CD14-positive monocyte (primary cell): ENCODE measurements around the gene AHNAK2. TPM values are rescaled to one million over a fixed set of nuclear protein-coding genes. Genes with fewer than 3 reads are reported as not detected.

Experiments
- DNase-seq, 3 donors: peaks; one replicate each; pipeline ENCODE4 v3.0.0-alpha.2; 2011 to 2022
- H2AFZ ChIP-seq: 2 replicates; pipeline ENCODE4 v1.6.0; 2012; ENCODE audit warnings: mild to moderate bottlenecking, low read depth, low read length, inconsistent platforms; ENCODE audit not compliant: insufficient read depth, poor library complexity, severe bottlenecking
- H3K27ac ChIP-seq, 2 donors: 1 replicate in 1 of 2; 2 replicates in 1 of 2; pipeline ENCODE4 v1.5.1; 2012 to 2013; ENCODE audit warnings: low read length in 2 of 2, control low read depth in 1 of 2, inconsistent platforms in 1 of 2, low read depth in 1 of 2, mild to moderate bottlenecking in 1 of 2
- H3K27me3 ChIP-seq, 2 donors: one replicate each; pipeline versions ENCODE4 v1.6.0 to v1.6.1; 2011 to 2013; ENCODE audit warnings: low read length in 2 of 2; ENCODE audit not compliant: control insufficient read depth in 2 of 2, insufficient read depth in 2 of 2
- H3K36me3 ChIP-seq, 2 donors: replicated peaks in 1 of 2; 1 replicate in 1 of 2; 2 replicates in 1 of 2; pipeline versions ENCODE4 v1.5.1 to v1.6.1; 2012 to 2013; ENCODE audit warnings: low read length in 2 of 2, control low read depth in 1 of 2, inconsistent platforms in 1 of 2, mild to moderate bottlenecking in 1 of 2; ENCODE audit not compliant: insufficient read depth in 2 of 2, control insufficient read depth in 1 of 2
- H3K4me1 ChIP-seq, 2 donors: 1 replicate in 1 of 2; 2 replicates in 1 of 2; pipeline versions ENCODE4 v1.5.1 to v1.6.1; 2012 to 2013; ENCODE audit warnings: low read length in 2 of 2, control low read depth in 1 of 2, inconsistent platforms in 1 of 2, mild to moderate bottlenecking in 1 of 2, moderate library complexity in 1 of 2; ENCODE audit not compliant: insufficient read depth in 2 of 2, control insufficient read depth in 1 of 2
- H3K4me2 ChIP-seq: replicated peaks from 2 replicates; pipeline ENCODE3; 2012; ENCODE audit warnings: low read length, moderate library complexity, mild to moderate bottlenecking; ENCODE audit not compliant: poor library complexity, severe bottlenecking; ENCODE audit errors: extremely low read depth
- H3K4me3 ChIP-seq, 3 experiments: fragments of 200-600 bp in 1 of 3; sonication (generic) in 1 of 3; replicated peaks in 1 of 3; 1 replicate in 2 of 3; 2 replicates in 1 of 3; pipeline ENCODE4 v1.5.1; 2011 to 2013; ENCODE audit warnings: low read length in 3 of 3, mild to moderate bottlenecking in 3 of 3, control low read depth in 2 of 3, low read depth in 2 of 3, inconsistent platforms in 1 of 3, moderate library complexity in 1 of 3
- H3K79me2 ChIP-seq: 2 replicates; pipeline ENCODE4 v1.6.0; 2012; ENCODE audit warnings: mild to moderate bottlenecking, control low read depth, inconsistent platforms, low read length, moderate library complexity; ENCODE audit not compliant: insufficient read depth
- H3K9ac ChIP-seq: 2 replicates; pipeline ENCODE4 v1.6.0; 2017; ENCODE audit warnings: low read length, mild to moderate bottlenecking; ENCODE audit not compliant: insufficient read depth, poor library complexity, severe bottlenecking
- H3K9me3 ChIP-seq, 2 donors: replicated peaks in 1 of 2; 1 replicate in 1 of 2; 2 replicates in 1 of 2; pipeline versions ENCODE4 v1.5.1 to v1.6.1; 2012 to 2013; ENCODE audit warnings: low read length in 2 of 2, control low read depth in 1 of 2; ENCODE audit not compliant: control insufficient read depth in 1 of 2, insufficient read depth in 1 of 2
- H4K20me1 ChIP-seq: 2 replicates; pipeline ENCODE4 v1.6.0; 2012; ENCODE audit warnings: mild to moderate bottlenecking, low read length, control low read depth, moderate library complexity; ENCODE audit not compliant: insufficient read depth
- H3K27ac Mint-ChIP-seq, 7 donors: one replicate each; pipeline ENCODE4 v1.8.0; 2020; ENCODE audit warnings: mild to moderate bottlenecking in 7 of 7, mixed read lengths in 7 of 7, moderate library complexity in 6 of 7, inconsistent platforms in 2 of 7
- H3K27me3 Mint-ChIP-seq, 3 donors: one replicate each; pipeline ENCODE4 v1.8.0; 2021 to 2022; ENCODE audit warnings: low read depth in 3 of 3, mild to moderate bottlenecking in 3 of 3, mixed read lengths in 3 of 3, moderate library complexity in 3 of 3, inconsistent platforms in 1 of 3
- H3K36me3 Mint-ChIP-seq, 2 donors: one replicate each; pipeline ENCODE4 v1.8.0; 2020; ENCODE audit warnings: mixed read lengths in 2 of 2, inconsistent platforms in 1 of 2, mild to moderate bottlenecking in 1 of 2
- H3K4me1 Mint-ChIP-seq: one replicate; pipeline ENCODE4 v1.8.0; 2020; ENCODE audit warnings: mild to moderate bottlenecking, mixed read lengths
- H3K4me3 Mint-ChIP-seq, 2 donors: one replicate each; pipeline ENCODE4 v1.8.0; 2020; ENCODE audit warnings: mild to moderate bottlenecking in 2 of 2, mixed read lengths in 2 of 2, moderate library complexity in 1 of 2
- H3K9me3 Mint-ChIP-seq, 7 donors: one replicate each; pipeline ENCODE4 v1.8.0; 2020 to 2022; ENCODE audit warnings: mixed read lengths in 7 of 7, mild to moderate bottlenecking in 6 of 7, moderate library complexity in 6 of 7, inconsistent platforms in 2 of 7
- WGBS: methylation state at CpG from one replicate; pipeline ENCODE4 v1.1.5; 2013; ENCODE audit warnings: missing lambda C conversion rate; ENCODE audit not compliant: insufficient coverage; 5-methylcytosine and 5-hydroxymethylcytosine counted together
- intact Hi-C, 2 donors: fragments of 100-400 bp; cut with micrococcal nuclease; formaldehyde crosslinking; loops; one replicate each; pipeline versions ENCODE4 v1.15.0 to v1.15.1; 2023
- polyA plus RNA-seq, 3 donors: library from polyadenylated mRNA; depleted of rRNA in 1 of 3; unstranded in 2 of 3; stranded (reverse) in 1 of 3; fragments of 300-500 nt in 2 of 3; fragments of >200 nt in 1 of 3; fragmentation: Illumina TruSeq in 2 of 3; gene quantifications; 1 replicate in 2 of 3; 2 replicates in 1 of 3; pipeline ENCODE4 v1.2.3, GENCODE V29; 2012 to 2021
- TF ChIP-seq, protein P1 (sequence below): fragments of 200-600 bp; IDR thresholded peaks from one replicate; pipeline ENCODE4 v1.8.0; 2022; ENCODE audit warnings: antibody characterized with exemption, mild to moderate bottlenecking

AHNAK2 gene
- polyA plus RNA-seq, 3 donors = 0.01 TPM; not detected in 2

DNA sequence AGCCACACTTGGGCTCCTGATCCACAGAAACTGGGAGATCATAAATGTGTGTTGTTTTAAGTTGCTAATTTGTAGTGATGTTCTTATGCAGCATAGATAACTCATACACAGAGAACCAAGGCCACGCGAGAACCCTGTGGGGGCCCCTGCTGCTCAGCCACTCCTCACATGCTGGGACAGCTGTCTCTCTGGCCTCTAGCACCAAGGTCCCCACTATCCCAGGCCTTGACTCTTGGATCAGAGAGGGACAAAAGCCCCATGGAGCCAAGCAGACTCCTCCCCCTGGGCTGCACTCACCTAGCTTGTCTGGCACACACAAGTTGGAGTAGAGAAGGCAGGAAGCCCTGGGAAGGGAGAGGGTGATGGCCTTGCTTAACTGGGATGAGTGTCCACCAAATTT is 42.2 kb downstream of the AHNAK2 start:
- peaks cover 0 to 4% (median 0%) of the 10 kb centered on the region in 7 donors for H3K9me3 Mint-ChIP-seq
- WGBS = 17% methylated on average over 2 of the region's 2 CpGs
- no peak for DNase-seq
- intact Hi-C loops = no loop called here
- no peak overlapping the region for H3K4me3 Mint-ChIP-seq
- no peak overlapping the region for H2AFZ ChIP-seq
- TF ChIP-seq, protein P1, sequence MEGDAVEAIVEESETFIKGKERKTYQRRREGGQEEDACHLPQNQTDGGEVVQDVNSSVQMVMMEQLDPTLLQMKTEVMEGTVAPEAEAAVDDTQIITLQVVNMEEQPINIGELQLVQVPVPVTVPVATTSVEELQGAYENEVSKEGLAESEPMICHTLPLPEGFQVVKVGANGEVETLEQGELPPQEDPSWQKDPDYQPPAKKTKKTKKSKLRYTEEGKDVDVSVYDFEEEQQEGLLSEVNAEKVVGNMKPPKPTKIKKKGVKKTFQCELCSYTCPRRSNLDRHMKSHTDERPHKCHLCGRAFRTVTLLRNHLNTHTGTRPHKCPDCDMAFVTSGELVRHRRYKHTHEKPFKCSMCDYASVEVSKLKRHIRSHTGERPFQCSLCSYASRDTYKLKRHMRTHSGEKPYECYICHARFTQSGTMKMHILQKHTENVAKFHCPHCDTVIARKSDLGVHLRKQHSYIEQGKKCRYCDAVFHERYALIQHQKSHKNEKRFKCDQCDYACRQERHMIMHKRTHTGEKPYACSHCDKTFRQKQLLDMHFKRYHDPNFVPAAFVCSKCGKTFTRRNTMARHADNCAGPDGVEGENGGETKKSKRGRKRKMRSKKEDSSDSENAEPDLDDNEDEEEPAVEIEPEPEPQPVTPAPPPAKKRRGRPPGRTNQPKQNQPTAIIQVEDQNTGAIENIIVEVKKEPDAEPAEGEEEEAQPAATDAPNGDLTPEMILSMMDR = no peak
- no peaks in the 10 kb centered on the region for H3K36me3 ChIP-seq
- no peaks in the 10 kb centered on the region for H4K20me1 ChIP-seq
- peaks cover 7 to 38% of the 10 kb centered on the region in 2 donors for H3K27me3 ChIP-seq
- H3K9ac ChIP-seq = no peak overlapping the region
- H3K27me3 Mint-ChIP-seq = peaks cover 41 to 51% (median 43%) of the 10 kb centered on the region in 3 donors
- H3K4me1 ChIP-seq = peaks cover 5 to 8% of the 10 kb centered on the region in 2 donors
- H3K27ac ChIP-seq = no peak overlapping the region
- H3K79me2 ChIP-seq = no peaks in the 10 kb centered on the region
- no peak overlapping the region for H3K27ac Mint-ChIP-seq
- H3K4me1 Mint-ChIP-seq = no peaks in the 10 kb centered on the region
- H3K9me3 ChIP-seq = peaks cover 0 to 3% of the 10 kb centered on the region in 2 donors
- H3K36me3 Mint-ChIP-seq = peaks cover 0 to 4% of the 10 kb centered on the region in 2 donors
- H3K4me2 ChIP-seq = no peak overlapping the region
- no peak overlapping the region for H3K4me3 ChIP-seq

DNA sequence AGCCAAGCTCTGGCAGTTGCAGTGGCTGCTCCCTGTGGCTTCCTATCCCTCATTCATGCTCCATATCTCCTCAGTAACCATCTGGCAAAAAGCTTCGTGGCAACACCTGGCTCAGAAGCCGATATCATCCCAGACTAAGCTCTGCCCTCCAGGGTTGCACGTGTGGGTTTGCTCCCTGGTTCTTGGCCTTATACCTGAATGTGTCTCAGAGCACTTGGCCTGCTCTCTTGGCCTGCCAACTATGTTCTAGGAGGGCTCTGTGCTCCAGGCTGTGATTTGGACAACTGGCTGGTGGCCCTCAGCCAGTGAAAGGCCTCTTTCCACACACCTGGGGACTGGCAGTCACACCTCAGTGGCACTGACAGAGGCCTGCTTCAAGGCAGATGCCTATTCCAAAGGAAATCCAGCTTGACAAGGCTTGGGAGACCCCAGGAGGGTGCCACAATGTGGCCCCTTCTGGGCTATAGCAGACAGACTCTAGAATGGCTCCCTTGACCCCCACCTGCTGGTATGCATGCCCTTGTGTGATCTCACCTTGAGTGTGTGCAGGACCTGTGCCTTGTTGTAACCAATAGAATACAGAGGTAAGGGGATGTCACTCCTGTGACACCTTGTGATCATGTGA is 43.0 kb downstream of the AHNAK2 start:
- peak overlapping the region in 1 of 2 donors; percentile 72 for H3K4me3 Mint-ChIP-seq
- H3K4me1 ChIP-seq = peaks cover 5 to 8% of the 10 kb centered on the region in 2 donors

More for the DNA sequence above, 43.0 kb downstream of the AHNAK2 start:
- H2AFZ ChIP-seq = no peak overlapping the region
- H3K79me2 ChIP-seq = no peaks in the 10 kb centered on the region
- H3K27ac Mint-ChIP-seq = no peak overlapping the region
- H3K27ac ChIP-seq = no peak overlapping the region
- peaks cover 0 to 4% of the 10 kb centered on the region in 2 donors for H3K36me3 Mint-ChIP-seq
- intact Hi-C loops = no loop called here
- no peak overlapping the region for H3K9ac ChIP-seq
- H3K9me3 ChIP-seq = peaks cover 0 to 3% of the 10 kb centered on the region in 2 donors
- 84% methylated on average over 3 of the region's 3 CpGs for WGBS
- H3K4me2 ChIP-seq = no peak overlapping the region
- no peaks in the 10 kb centered on the region for H4K20me1 ChIP-seq
- peak in 1 of 3 donors; percentile 2 for DNase-seq
- H3K36me3 ChIP-seq = no peaks in the 10 kb centered on the region
- H3K4me3 ChIP-seq = no peak overlapping the region
- TF ChIP-seq, protein P1 = no peak
- peaks cover 7 to 38% of the 10 kb centered on the region in 2 donors for H3K27me3 ChIP-seq
- H3K4me1 Mint-ChIP-seq = no peaks in the 10 kb centered on the region
- H3K9me3 Mint-ChIP-seq = peaks cover 0 to 4% (median 0%) of the 10 kb centered on the region in 7 donors
- H3K27me3 Mint-ChIP-seq = peaks cover 41 to 48% (median 43%) of the 10 kb centered on the region in 3 donors
